ENCODE results near the gene DYNC1LI2.

GRCh38 chr16:66754211-66754610, 2.8 kb upstream of the DYNC1LI2 start:
- TF ChIP-seq CBFB (IDR thresholded peaks at IDR 0.05; ENCODE audit: low read depth) (no peak), CTCF (IDR thresholded peaks at IDR 0.05 in 2 of 3, conservative IDR thresholded peaks at IDR 0.05 in 1 of 3; ENCODE audit: control insufficient read depth in 2 of 3, extremely low read depth in 1 of 3, insufficient read depth in 1 of 3, low read depth in 3 of 3, low read length in 3 of 3) (no peak), POLR2A (IDR thresholded peaks at IDR 0.05; ENCODE audit: low read depth, low read length) (no peak), EP300 (IDR thresholded peaks at IDR 0.05; ENCODE audit: borderline replicate concordance in 1 of 2, control insufficient read depth in 1 of 2, low read depth in 2 of 2, low read length in 2 of 2) (no peak), SUZ12 (IDR thresholded peaks at IDR 0.05; ENCODE audit: unreplicated experiment) (no peak), TAF1 (IDR thresholded peaks at IDR 0.05; ENCODE audit: borderline replicate concordance, low read depth, low read length) (no peak), SRF (IDR thresholded peaks at IDR 0.05; ENCODE audit: low read depth in 2 of 2, low read length in 2 of 2) (no peak), FOS (IDR thresholded peaks at IDR 0.05; ENCODE audit: borderline replicate concordance, extremely low read depth, insufficient read length) (no peak), CEBPB (IDR thresholded peaks at IDR 0.05; ENCODE audit: borderline replicate concordance in 1 of 2, low read depth in 2 of 2, low read length in 2 of 2) (no peak), MYC (IDR thresholded peaks at IDR 0.05; ENCODE audit: insufficient read depth, insufficient read length, insufficient replicate concordance, low read length, severe bottlenecking) (no peak), POLR2AphosphoS5 (IDR thresholded peaks at IDR 0.05; ENCODE audit: low read length) (no peak), SREBF2 (IDR thresholded peaks at IDR 0.05; ENCODE audit: low read length) (no peak), USF2 (IDR thresholded peaks at IDR 0.05; ENCODE audit: borderline replicate concordance, low read depth, low read length) (no peak), RELB (IDR thresholded peaks at IDR 0.05; ENCODE audit: low read depth) (no peak)
